Left hindlimb (tissue), 1 donor: ENCODE results near the gene HAUS3.
"Not testable (repeated sequence)": the region's sequence is repeated elsewhere in the genome, so short reads cannot be mapped to it uniquely, and the experiment has no call there.

Source experiments
- DNase-seq: peaks from one replicate; pipeline ENCODE4 v3.0.0-alpha.2; 2018

Gene HAUS3

GRCh38 chr4:2251073-2251794 lies 9.3 kb upstream of the HAUS3 start:
- DNase-seq = peak; percentile 20

- DNase-seq = no peak
Observed at GRCh38 chr4:2250357-2251072, 8.6 kb upstream of the HAUS3 start.

- peak; percentile 27 for DNase-seq
Observed at GRCh38 chr4:2249526-2250356, 7.8 kb upstream of the HAUS3 start.

- DNase-seq = peak; percentile 17
Observed at GRCh38 chr4:2248821-2249261, 6.9 kb upstream of the HAUS3 start.

- DNase-seq = no peak
Observed at GRCh38 chr4:2248044-2248780, 6.3 kb upstream of the HAUS3 start.

- DNase-seq = no peak
Observed at GRCh38 chr4:2247128-2248043, 5.5 kb upstream of the HAUS3 start.

GRCh38 chr4:2246384-2247127 lies 4.6 kb upstream of the HAUS3 start:
- DNase-seq = peak; percentile 38

GRCh38 chr4:2245787-2246275 lies 3.9 kb upstream of the HAUS3 start:
- no peak for DNase-seq

GRCh38 chr4:2245057-2245786 lies 3.3 kb upstream of the HAUS3 start:
- DNase-seq = no peak

GRCh38 chr4:2243681-2244380 lies 1.9 kb upstream of the HAUS3 start:
- DNase-seq = peak; percentile 70

- DNase-seq = no peak
Observed at GRCh38 chr4:2241003-2241402, 918 bp downstream of the HAUS3 start.

GRCh38 chr4:2236944-2237666 lies 4.8 kb downstream of the HAUS3 start:
- DNase-seq = no peak

- DNase-seq = no peak
Observed at GRCh38 chr4:2231082-2231481, 10.8 kb downstream of the HAUS3 start.

GRCh38 chr4:2226261-2226660 lies 15.7 kb downstream of the HAUS3 start:
- DNase-seq = no peak

- no peak for DNase-seq
Observed at GRCh38 chr4:2222838-2223237, 19.1 kb downstream of the HAUS3 start.

GRCh38 chr4:2221378-2221777 lies 20.5 kb downstream of the HAUS3 start:
- not testable (repeated sequence) for DNase-seq

- peak; percentile 74 for DNase-seq
Observed at GRCh38 chr4:2220016-2220630, 21.8 kb downstream of the HAUS3 start.

- no peak for DNase-seq
Observed at GRCh38 chr4:2219233-2219760, 22.6 kb downstream of the HAUS3 start.
